Calu3 (cell line): Measurements from ENCODE around the gene CAPRIN2. TPM values are rescaled to one million over a fixed set of nuclear protein-coding genes. Genes with fewer than 3 reads are reported as not detected.

Experiments
- BruUV-seq: library from RNA; stranded (reverse); fragments of 400-500 nt; replicated peaks from 2 replicates; lab custom pipeline; 2021; lab: Mats Ljungman, UMichigan
- CTCF ChIA-PET: fragments of 300-600 bp; sonication (Branson Sonifier 250); formaldehyde crosslinking; loops from one replicate; lab custom pipeline; 2022; ENCODE audit warnings: antibody characterized with exemption; lab: Charles Lee
- DNase-seq: peaks from one replicate; pipeline ENCODE4 v3.0.0; 2022
- H3K27ac Mint-ChIP-seq: one replicate; pipeline ENCODE4 v1.8.0; 2022; ENCODE audit warnings: mixed read lengths; ENCODE audit not compliant: unreplicated experiment
- H3K27me3 Mint-ChIP-seq: one replicate; pipeline ENCODE4 v1.8.0; 2022; ENCODE audit warnings: mixed read lengths; ENCODE audit not compliant: unreplicated experiment
- H3K36me3 Mint-ChIP-seq: one replicate; pipeline ENCODE4 v1.8.0; 2022; ENCODE audit warnings: mild to moderate bottlenecking, moderate library complexity, mixed read lengths; ENCODE audit not compliant: insufficient read depth, unreplicated experiment
- H3K4me1 Mint-ChIP-seq: one replicate; pipeline ENCODE4 v1.8.0; 2022; ENCODE audit warnings: mild to moderate bottlenecking, low read depth, mixed read lengths; ENCODE audit not compliant: unreplicated experiment
- H3K4me3 Mint-ChIP-seq: one replicate; pipeline ENCODE4 v1.8.0; 2022; ENCODE audit warnings: mild to moderate bottlenecking, low read depth, moderate library complexity, mixed read lengths; ENCODE audit not compliant: unreplicated experiment
- H3K9me3 Mint-ChIP-seq: one replicate; pipeline ENCODE4 v1.8.0; 2022; ENCODE audit warnings: low read depth, mixed read lengths; ENCODE audit not compliant: unreplicated experiment
- intact Hi-C: fragments of 100-400 bp; cut with micrococcal nuclease; formaldehyde crosslinking; loops from one replicate; pipeline ENCODE4 v1.10.0; 2022; ENCODE audit not compliant: unreplicated experiment
- total RNA-seq: library from RNA; stranded (reverse); gene quantifications from 2 replicates; pipeline ENCODE4 v1.2.3, GENCODE V29; 2022
- TF ChIP-seq, protein P1 (sequence below): fragments of 200-600 bp; IDR thresholded peaks from one replicate; pipeline ENCODE4 v1.8.0; 2022; ENCODE audit warnings: antibody characterized with exemption; ENCODE audit not compliant: unreplicated experiment

CAPRIN2 gene
- total RNA-seq, 1 experiment from 2014 or later: 52.2 TPM

DNA sequence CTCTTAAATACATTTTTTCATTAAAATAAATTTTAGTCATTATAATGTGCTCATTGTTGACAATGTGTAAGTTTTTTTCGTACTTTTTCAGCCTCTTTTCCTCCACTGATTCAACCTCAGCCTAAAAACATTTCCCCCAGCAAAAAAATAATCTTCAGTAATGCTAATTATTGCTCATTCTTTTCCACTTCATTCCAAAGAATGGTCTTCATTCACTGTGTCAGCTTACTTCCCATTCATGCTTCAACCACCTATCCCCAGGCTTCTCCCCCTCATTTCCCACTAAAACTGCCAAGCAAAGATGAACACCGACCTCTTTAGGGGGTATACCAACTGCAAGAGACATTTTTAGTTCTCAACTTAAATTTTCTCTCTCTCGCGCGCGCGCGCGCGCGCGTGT, 56.4 kb downstream of the CAPRIN2 start:
- CTCF ChIA-PET: no interaction called here
- no TSS peak for BruUV-seq

DNA sequence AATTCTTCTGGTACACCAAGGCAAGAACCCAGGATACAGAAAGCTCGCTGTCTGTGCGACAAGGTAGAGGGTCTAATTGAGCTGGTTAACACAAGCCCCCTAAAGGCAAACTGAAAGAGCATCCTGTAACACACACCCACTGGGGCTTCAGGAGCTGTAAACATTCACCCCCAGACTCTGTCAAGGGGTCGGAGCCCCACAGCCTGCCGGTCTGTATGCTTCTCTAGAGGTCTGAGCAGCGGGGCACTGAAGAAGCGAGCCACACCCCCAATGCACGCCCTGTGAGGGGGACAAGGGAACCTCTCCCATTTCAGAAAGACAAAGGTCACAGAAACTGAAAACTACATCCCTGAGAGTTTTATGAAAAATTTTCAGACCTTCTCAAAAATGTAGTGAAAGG, 57.8 kb downstream of the CAPRIN2 start:
- Mint-ChIP-seq H3K4me1 (peaks cover 28% of the 10 kb centered on the region), H3K4me3 (no peak overlapping the region), H3K27ac (no peak overlapping the region), H3K36me3 (peaks cover 20% of the 10 kb centered on the region), H3K27me3 (no peaks in the 10 kb centered on the region), H3K9me3 (no peaks in the 10 kb centered on the region)
- intact Hi-C loops: no loop called here
- CTCF ChIA-PET: interaction anchor here (2.2 kb wide), 1 partner anchor 99 kb away, joined by 16 read pairs; no protein-coding TSS in a partner anchor
- BruUV-seq: no TSS peak
- DNase-seq: no peak
- TF ChIP-seq, protein P1, sequence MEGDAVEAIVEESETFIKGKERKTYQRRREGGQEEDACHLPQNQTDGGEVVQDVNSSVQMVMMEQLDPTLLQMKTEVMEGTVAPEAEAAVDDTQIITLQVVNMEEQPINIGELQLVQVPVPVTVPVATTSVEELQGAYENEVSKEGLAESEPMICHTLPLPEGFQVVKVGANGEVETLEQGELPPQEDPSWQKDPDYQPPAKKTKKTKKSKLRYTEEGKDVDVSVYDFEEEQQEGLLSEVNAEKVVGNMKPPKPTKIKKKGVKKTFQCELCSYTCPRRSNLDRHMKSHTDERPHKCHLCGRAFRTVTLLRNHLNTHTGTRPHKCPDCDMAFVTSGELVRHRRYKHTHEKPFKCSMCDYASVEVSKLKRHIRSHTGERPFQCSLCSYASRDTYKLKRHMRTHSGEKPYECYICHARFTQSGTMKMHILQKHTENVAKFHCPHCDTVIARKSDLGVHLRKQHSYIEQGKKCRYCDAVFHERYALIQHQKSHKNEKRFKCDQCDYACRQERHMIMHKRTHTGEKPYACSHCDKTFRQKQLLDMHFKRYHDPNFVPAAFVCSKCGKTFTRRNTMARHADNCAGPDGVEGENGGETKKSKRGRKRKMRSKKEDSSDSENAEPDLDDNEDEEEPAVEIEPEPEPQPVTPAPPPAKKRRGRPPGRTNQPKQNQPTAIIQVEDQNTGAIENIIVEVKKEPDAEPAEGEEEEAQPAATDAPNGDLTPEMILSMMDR: no peak

More for the DNA sequence above, 56.4 kb downstream of the CAPRIN2 start:
- Mint-ChIP-seq H3K27me3 (no peaks in the 10 kb centered on the region), H3K4me3 (no peak overlapping the region), H3K36me3 (peaks cover 20% of the 10 kb centered on the region), H3K27ac (no peak overlapping the region), H3K9me3 (no peaks in the 10 kb centered on the region), H3K4me1 (peaks cover 18% of the 10 kb centered on the region)
- intact Hi-C loops: no loop called here
- TF ChIP-seq, protein P1: no peak
- DNase-seq: no peak

DNA sequence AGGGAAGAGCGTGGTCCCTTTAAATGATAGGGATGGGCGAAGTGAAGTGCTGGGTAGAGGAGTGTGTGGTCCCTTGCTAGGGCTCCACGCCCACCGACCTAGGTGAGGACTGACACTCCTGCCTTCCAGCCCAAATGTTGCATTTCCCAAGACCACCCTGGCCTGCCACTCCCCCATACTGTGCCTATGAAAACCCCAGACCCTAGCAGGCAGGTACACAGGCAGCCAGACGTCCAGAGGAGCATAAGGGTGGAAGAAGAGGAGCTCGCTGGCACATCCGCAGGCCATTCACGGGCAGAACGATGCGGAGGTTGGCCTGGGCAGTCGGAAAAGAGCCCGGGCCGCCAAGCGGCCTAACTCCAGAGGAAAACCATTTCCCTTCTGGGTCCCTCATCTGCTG, 58.3 kb downstream of the CAPRIN2 start:
- H3K9me3 Mint-ChIP-seq: no peaks in the 10 kb centered on the region
- H3K4me1 Mint-ChIP-seq: peaks cover 28% of the 10 kb centered on the region
- H3K36me3 Mint-ChIP-seq: peaks cover 20% of the 10 kb centered on the region
- no peak for DNase-seq
- BruUV-seq: no TSS peak
- CTCF ChIA-PET: interaction anchor here (1.2 to 2.2 kb wide), 3 partner anchors 29 to 230 kb away, joined by 3 to 19 read pairs (median 16); no protein-coding TSS in a partner anchor
- H3K4me3 Mint-ChIP-seq: peak overlapping the region; percentile 88
- intact Hi-C loops: no loop called here
- H3K27me3 Mint-ChIP-seq: no peaks in the 10 kb centered on the region
- H3K27ac Mint-ChIP-seq: no peak overlapping the region
- TF ChIP-seq, protein P1: no peak

DNA sequence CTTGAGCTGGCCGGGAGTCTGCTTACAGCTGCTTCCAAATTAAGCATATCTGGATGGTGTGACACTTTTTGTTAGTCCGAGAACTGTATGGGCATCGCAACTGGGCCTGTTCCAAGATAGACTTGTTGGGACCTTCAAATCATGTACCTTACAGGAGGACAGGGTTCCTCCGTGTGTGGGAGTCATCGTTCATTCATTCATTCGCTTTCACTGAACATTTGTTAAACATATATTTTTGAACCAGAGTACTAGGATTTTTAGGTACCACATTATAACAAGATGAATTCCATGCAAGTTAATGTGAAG, 58.7 kb downstream of the CAPRIN2 start:
- peaks cover 20% of the 10 kb centered on the region for H3K36me3 Mint-ChIP-seq
- intact Hi-C loops: no loop called here
- peaks cover 28% of the 10 kb centered on the region for H3K4me1 Mint-ChIP-seq
- TF ChIP-seq, protein P1: no peak
- peak overlapping the region; percentile 74 for H3K27ac Mint-ChIP-seq
- no TSS peak for BruUV-seq
- peak overlapping the region; percentile 88 for H3K4me3 Mint-ChIP-seq
- CTCF ChIA-PET: interaction anchor here (0.5 to 2.2 kb wide), 10 partner anchors 30 to 1247 kb away, joined by 3 to 19 read pairs (median 6); no protein-coding TSS in a partner anchor
- DNase-seq: no peak
- H3K9me3 Mint-ChIP-seq: no peaks in the 10 kb centered on the region
- no peaks in the 10 kb centered on the region for H3K27me3 Mint-ChIP-seq
